HG03354 (cell line): Measurements from ENCODE around the gene LRP1.
A peak's percentile ranks its signal among the peaks of the same experiment; 100 is the strongest.

Source experiments
- ATAC-seq: cut with Tn5 transposase; IDR thresholded peaks from one replicate; pipeline ENCODE4 v1.9.1; 2021; ENCODE audit warnings: mild to moderate bottlenecking; ENCODE audit not compliant: unreplicated experiment, poor library complexity, severe bottlenecking

The LRP1 gene

DNA sequence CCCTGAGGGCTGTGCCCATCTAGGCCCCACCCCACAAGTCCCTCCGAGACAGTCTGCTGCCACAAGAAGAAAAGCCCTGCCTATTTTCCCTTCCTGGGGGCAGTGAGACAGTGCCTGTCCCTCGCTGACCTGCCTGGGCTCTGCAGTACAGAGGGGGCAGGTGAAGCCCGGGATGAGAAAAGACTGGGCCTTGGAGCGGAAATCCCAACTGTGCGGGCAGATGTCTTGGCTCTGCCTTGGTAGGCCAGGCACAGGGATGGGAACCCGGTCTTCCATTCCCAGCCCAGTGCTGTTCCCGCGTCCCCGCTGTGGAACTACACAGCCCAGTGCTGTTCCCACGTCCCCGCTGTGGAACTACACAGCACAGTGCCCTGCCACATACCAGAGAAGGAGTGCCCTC is 75.5 kb downstream of the LRP1 start:
- ATAC-seq, result no peak

- ATAC-seq, result no peak
Measured at GRCh38 chr12:57204454-57204853, 76.2 kb downstream of the LRP1 start.

DNA sequence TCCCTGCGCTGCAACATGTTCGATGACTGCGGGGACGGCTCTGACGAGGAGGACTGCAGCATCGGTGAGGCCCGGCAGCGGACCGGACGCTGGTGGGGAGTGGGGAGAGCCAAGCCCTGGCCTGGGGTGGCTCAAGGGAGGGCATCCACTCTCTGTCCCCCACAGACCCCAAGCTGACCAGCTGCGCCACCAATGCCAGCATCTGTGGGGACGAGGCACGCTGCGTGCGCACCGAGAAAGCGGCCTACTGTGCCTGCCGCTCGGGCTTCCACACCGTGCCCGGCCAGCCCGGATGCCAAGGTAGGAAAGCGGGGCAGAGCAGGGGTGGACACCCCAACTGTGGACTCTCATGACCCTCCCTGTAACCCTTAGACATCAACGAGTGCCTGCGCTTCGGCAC is 76.9 kb downstream of the LRP1 start:
- no peak for ATAC-seq

- ATAC-seq, result no peak
Measured at GRCh38 chr12:57205931-57206330, 77.6 kb downstream of the LRP1 start.

- ATAC-seq, result no peak
Measured at GRCh38 chr12:57207731-57208630, 79.7 kb downstream of the LRP1 start.

- ATAC-seq, result no peak
Measured at GRCh38 chr12:57208631-57209282, 80.5 kb downstream of the LRP1 start.

DNA sequence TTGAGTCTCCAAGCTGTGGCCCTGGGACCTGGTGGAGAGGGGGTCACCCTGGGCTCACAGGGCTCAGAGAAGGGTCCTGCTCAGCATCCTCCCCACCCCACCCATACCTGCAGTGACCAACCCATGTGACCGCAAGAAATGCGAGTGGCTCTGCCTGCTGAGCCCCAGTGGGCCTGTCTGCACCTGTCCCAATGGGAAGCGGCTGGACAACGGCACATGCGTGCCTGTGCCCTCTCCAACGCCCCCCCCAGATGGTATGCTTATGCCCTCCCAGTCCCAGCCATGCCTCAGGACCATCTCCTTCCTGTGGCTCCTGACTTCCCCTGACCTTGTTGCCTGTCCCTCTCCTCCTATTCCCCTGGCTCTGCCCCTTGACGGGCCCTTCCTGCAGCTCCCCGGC is 81.6 kb downstream of the LRP1 start:
- no peak for ATAC-seq

DNA sequence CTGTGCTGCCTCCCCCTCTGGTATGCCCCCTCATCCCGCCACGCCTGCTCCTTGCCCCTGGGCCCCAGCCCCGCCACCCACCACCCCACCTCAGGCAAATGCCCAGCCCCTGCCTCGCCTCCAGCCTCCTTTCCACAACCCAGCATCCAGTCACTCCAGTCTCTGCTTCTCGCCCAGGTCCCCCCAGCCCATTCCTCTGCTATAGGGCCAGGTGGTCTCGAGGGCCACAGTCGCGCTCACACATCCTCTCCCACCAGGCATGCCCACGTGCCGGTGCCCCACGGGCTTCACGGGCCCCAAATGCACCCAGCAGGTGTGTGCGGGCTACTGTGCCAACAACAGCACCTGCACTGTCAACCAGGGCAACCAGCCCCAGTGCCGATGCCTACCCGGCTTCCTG is 82.2 kb downstream of the LRP1 start:
- ATAC-seq, result no peak

DNA sequence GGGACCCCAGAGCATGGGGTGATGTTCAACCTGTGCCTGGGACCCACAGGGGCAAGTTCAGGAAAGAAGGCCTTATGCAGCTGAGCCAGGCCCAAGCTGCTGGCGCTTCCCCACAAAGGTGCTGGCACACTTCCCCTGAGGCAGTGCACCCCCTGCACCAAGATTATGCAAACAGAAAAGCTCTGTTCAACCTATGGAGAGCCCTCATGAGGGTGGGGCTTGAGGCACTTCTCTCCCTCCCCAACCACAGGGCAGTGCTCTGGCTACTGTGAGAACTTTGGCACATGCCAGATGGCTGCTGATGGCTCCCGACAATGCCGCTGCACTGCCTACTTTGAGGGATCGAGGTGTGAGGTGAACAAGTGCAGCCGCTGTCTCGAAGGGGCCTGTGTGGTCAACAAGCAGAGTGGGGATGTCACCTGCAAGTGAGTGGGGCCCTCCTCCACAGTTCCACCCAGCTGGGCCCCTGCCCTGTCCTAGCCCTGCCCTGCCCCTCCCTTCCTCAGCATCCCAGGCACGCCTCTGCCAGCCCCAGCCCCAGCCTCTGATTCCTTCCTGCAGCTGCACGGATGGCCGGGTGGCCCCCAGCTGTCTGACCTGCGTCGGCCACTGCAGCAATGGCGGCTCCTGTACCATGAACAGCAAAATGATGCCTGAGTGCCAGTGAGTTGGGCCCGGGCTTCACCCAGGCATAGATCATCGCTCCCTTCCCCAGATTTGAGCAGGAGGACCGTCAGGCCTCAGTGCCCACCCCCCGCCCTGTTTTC is 82.8 kb downstream of the LRP1 start:
- no peak for ATAC-seq

DNA sequence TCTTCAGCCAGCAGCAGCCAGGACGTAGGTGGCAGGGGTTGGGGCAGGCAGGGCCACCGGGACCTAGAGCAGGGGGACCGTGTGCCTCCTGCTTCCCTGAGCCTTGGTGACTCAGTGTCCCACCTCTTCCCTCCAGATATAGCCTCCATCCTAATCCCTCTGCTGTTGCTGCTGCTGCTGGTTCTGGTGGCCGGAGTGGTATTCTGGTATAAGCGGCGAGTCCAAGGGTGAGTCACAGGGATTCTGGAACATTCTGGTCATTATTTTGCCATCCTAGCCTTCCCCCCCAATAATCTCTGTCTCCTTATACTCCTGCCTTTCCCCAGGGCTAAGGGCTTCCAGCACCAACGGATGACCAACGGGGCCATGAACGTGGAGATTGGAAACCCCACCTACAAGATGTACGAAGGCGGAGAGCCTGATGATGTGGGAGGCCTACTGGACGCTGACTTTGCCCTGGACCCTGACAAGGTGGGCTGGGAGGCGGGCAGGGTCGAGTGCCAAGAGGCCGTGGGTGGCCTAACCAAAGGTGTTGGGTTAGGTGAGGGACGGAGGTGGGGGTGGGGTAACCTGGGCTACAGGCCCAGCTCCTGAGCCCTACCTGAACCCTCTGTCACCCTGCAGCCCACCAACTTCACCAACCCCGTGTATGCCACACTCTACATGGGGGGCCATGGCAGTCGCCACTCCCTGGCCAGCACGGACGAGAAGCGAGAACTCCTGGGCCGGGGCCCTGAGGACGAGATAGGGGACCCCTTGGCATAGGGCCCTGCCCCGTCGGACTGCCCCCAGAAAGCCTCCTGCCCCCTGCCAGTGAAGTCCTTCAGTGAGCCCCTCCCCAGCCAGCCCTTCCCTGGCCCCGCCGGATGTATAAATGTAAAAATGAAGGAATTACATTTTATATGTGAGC is 83.8 kb downstream of the LRP1 start:
- ATAC-seq, result no peak

- no peak for ATAC-seq
Measured at GRCh38 chr12:57212701-57213057, 84.4 kb downstream of the LRP1 start.

- ATAC-seq, result peak; percentile 46
Measured at GRCh38 chr12:57213058-57213715, 84.9 kb downstream of the LRP1 start.

DNA sequence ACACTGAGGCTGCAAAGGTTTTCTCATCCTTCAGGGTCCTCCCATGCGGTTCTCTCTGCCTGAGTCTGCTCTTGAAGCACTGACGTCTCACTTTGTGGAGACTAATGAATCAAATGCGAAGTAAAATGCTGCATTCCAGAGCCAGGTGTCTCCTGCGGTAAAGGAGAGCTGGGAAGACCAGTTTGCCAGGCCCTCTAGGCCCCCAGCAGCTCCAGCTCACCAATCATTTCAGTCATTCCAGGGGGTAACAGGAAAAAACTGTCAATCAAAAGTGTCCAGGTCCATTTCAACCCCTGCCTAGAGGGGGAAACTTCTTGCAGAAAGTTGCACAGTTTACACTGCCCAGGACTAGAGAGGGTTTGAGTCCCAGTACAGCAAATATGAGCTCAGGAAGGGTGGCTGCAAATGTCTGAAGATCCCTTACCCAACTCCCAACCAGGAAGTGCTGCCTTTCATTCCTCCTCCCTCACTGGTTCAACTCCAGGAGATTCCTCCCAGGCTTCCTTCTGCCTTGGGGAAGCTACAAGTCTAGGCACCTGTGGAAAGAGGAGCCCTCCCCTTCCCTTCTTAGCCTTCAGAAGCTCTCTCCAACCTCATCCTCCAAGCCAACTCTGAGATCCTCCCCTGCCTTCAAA is 85.6 kb downstream of the LRP1 start:
- ATAC-seq, result no peak

- ATAC-seq, result peak; percentile 49
Measured at GRCh38 chr12:57214398-57214781, 86.1 kb downstream of the LRP1 start.

DNA sequence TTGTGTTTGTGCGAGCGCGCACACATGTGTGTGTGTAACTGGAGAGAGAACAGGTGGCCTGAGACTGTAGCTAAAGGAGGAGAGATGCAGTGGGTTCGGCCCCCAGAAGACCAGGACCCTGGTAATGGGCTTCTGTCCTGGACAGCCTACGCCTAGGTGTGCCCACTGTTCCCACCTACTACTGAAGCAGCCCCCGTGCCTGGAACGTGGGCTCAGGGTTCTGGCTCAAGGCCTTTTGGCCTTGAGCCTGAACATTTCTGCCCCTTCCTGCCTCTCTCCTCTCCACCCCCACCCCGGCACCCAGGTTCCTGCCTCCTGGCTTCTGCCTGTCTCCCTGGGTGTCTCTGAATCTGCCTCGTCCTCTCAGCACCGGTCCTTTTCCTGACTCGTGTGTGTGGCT is 86.8 kb downstream of the LRP1 start:
- ATAC-seq, result no peak

DNA sequence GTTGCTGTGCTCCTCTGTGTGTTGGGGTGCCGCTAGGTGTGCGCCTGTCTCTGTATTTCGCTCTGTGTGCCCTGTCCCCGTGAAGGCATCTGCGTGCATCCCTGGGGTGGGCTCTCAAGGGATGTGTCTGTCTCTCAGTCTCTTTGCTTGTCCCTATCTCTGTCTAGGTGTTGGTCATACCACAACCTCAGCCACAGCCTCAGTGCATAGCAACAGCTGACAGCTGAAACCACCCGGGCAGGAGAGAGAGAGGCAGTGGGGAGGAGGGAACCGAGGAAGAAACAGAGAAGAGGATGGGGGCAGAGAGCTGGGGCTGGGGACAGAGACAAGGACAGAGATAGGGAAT is 87.4 kb downstream of the LRP1 start:
- ATAC-seq, result no peak

- ATAC-seq, result no peak
Measured at GRCh38 chr12:57216014-57216911, 88.0 kb downstream of the LRP1 start, which contains the start of gene NXPH4. Gene NXPH4, plus strand, starts transcription at chr12:57216794. Its CDS starts 176 bp downstream, at chr12:57216970.
